Skeletal muscle tissue (tissue), 4 donors: ENCODE measurements around the gene GID4. TPM values are rescaled to one million over a fixed set of nuclear protein-coding genes. Genes with fewer than 3 reads are reported as not detected.
A peak's percentile ranks its signal among the peaks of the same experiment; 100 is the strongest.

ENCODE experiments used
- H3K27ac ChIP-seq: one replicate; pipeline ENCODE4 v1.7.0; 2013; ENCODE audit warnings: mild to moderate bottlenecking, low read depth, low read length, inconsistent platforms
- H3K27me3 ChIP-seq, 3 donors: one replicate each; pipeline ENCODE4 v1.7.0; 2013; ENCODE audit warnings: low read length in 3 of 3; ENCODE audit not compliant: control insufficient read depth in 3 of 3, insufficient read depth in 3 of 3
- H3K36me3 ChIP-seq, 3 donors: one replicate each; pipeline ENCODE4 v1.7.0; 2013; ENCODE audit warnings: low read length in 3 of 3; ENCODE audit not compliant: control insufficient read depth in 3 of 3, insufficient read depth in 3 of 3
- H3K4me1 ChIP-seq, 3 donors: one replicate each; pipeline ENCODE4 v1.7.0; 2013; ENCODE audit warnings: low read length in 3 of 3, mild to moderate bottlenecking in 3 of 3; ENCODE audit not compliant: control insufficient read depth in 3 of 3, insufficient read depth in 3 of 3
- H3K4me3 ChIP-seq, 3 donors: one replicate each; pipeline ENCODE4 v1.7.0; 2013; ENCODE audit warnings: low read length in 3 of 3
- H3K9ac ChIP-seq, 3 donors: one replicate each; pipeline ENCODE4 v1.7.0; 2013; ENCODE audit warnings: low read length in 3 of 3, mild to moderate bottlenecking in 3 of 3, moderate library complexity in 2 of 3, low read depth in 1 of 3
- H3K9me3 ChIP-seq, 3 donors: one replicate each; pipeline ENCODE4 v1.7.0; 2013; ENCODE audit warnings: low read length in 3 of 3; ENCODE audit not compliant: control insufficient read depth in 3 of 3
- total RNA-seq: library from RNA; depleted of rRNA; stranded (reverse); fragments of >200 nt; gene quantifications from one replicate; pipeline ENCODE4 v1.2.3, GENCODE V29; 2014
- donor health status: Osteomylitis.

GID4 gene
- total RNA-seq, 1 donor from 2014 or later, result 5.2 TPM

GRCh38 chr17:18000030-18000408 is 39.2 kb upstream of the GID4 start:
- Histone ChIP-seq H3K27me3 (no peaks in the 10 kb centered on the region), H3K9ac (no peak overlapping the region), H3K36me3 (no peaks in the 10 kb centered on the region), H3K4me3 (no peak overlapping the region), H3K27ac (no peak overlapping the region), H3K4me1 (peaks cover 3 to 12% (median 7%) of the 10 kb centered on the region in 3 donors), H3K9me3 (no peaks in the 10 kb centered on the region)

DNA sequence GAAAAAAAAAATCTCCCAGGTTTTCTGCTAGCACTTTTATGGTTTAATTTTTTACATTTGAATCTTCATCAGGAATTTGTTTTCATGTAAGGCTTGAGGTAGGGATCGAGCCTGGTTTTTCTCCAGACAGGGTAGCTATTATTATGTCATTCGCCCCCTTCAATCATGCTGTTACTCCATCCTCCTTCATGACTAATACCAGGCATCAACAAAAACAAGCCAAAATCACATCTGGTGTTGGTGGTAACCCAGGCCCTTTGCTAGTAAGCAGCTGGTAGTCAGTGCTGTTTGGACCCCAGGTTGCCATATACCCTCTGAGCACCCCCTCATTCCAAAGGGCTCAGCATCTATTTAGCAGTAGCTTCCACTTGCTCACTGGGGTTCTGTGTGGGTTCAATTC is 37.0 kb upstream of the GID4 start:
- Histone ChIP-seq H3K36me3 (peaks cover 0 to 4% (median 0%) of the 10 kb centered on the region in 3 donors), H3K4me1 (peaks cover 10 to 22% (median 15%) of the 10 kb centered on the region in 3 donors), H3K27me3 (no peaks in the 10 kb centered on the region), H3K27ac (no peak overlapping the region), H3K9me3 (no peaks in the 10 kb centered on the region), H3K4me3 (no peak overlapping the region), H3K9ac (no peak overlapping the region)

DNA sequence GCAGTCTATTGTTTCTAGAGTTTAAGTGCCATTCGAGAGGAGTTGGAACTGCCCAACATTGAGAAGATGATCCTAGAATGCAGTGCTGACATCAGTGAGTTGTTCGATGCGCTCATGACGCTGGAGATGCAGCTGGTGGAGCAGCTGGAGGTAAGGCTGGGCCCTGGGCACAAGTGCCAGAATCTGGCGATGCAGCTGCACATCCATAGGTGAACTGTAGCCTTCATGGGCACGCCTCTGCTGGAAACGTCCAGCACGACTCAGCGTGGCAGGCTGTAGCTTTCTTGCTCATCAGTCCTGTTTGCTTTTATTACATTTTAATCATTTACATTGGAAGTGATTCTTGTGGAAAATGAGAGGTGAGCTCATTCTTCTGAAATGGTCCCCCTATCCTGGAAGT is 34.9 kb upstream of the GID4 start:
- peak overlapping the region; percentile 25 for H3K27ac ChIP-seq
- peaks cover 3 to 7% (median 4%) of the 10 kb centered on the region in 3 donors for H3K36me3 ChIP-seq
- no peaks in the 10 kb centered on the region for H3K9me3 ChIP-seq
- no peak overlapping the region for H3K4me3 ChIP-seq
- no peaks in the 10 kb centered on the region for H3K27me3 ChIP-seq
- peaks cover 10 to 22% (median 15%) of the 10 kb centered on the region in 3 donors for H3K4me1 ChIP-seq
- H3K9ac ChIP-seq, result no peak overlapping the region

- no peaks in the 10 kb centered on the region for H3K9me3 ChIP-seq
- peak overlapping the region in 1 of 3 donors; percentile 14 for H3K9ac ChIP-seq
- H3K36me3 ChIP-seq, result peaks cover 3 to 7% (median 4%) of the 10 kb centered on the region in 3 donors
- H3K4me3 ChIP-seq, result no peak overlapping the region
- no peaks in the 10 kb centered on the region for H3K27me3 ChIP-seq
- H3K4me1 ChIP-seq, result peaks cover 10 to 22% (median 15%) of the 10 kb centered on the region in 3 donors
- H3K27ac ChIP-seq, result peak overlapping the region; percentile 25
Observed at GRCh38 chr17:18004884-18005305, 34.3 kb upstream of the GID4 start.

DNA sequence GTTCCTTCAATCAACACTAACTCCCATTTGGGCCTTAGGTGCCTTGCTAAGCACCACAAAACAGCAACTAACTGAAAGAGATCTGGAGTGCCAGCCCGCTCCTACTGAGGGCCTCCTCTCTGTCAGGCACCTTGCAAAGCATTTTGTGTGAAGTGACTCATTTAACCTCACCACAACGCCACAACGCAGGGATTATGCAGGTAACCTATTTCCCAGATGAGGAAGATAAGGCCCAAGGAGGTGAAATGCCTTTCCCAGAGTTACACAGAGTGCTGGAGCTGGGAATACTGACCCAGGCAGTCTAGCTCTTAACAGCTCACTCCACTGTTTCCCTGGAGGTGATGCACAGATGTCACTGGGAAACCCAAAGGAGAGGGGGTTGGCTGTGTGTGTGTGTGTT is 33.7 kb upstream of the GID4 start:
- Histone ChIP-seq H3K9ac (peak overlapping the region in 2 of 3 donors; percentile 14 to 33), H3K36me3 (peaks cover 5 to 7% (median 6%) of the 10 kb centered on the region in 3 donors), H3K27me3 (no peaks in the 10 kb centered on the region), H3K27ac (peak overlapping the region; percentile 36), H3K4me1 (peaks cover 10 to 22% (median 15%) of the 10 kb centered on the region in 3 donors), H3K4me3 (no peak overlapping the region), H3K9me3 (no peaks in the 10 kb centered on the region)

DNA sequence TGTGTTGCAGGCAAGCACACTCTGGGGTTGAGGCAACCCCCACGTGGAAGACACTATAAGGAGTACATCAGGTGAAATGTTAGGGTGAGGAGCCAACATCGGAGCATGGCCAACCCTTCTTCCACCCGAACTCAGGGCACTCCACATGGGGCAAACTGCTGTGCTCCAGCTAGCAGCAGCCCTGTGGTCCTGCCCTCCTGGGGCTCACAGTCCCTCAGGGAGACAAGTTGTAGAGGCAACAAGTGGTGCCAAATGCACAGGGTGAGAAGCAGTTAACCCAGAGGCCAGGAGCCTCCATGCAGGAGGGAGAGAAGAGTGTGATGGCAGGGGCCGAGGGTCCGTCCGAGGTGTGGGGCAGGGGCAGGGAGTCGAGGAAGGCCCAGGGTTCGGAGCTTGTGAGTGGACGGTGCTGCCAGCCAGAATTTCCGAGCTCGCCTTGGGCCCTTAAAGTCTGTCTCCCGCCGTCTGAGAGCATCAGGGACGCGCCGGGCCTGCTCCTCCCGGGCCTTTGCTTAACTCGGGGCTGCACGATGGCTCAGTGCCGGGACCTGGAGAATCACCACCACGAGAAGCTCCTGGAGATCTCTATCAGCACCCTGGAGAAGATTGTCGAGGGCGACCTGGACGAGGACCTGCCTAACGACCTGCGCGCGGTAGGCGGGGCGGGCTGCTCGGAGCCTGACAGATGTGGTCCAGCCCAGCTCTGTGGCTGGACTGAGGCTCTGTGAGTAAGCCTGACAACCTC is 32.5 kb upstream of the GID4 start:
- no peaks in the 10 kb centered on the region for H3K27me3 ChIP-seq
- H3K9ac ChIP-seq, result no peak overlapping the region
- H3K36me3 ChIP-seq, result peaks cover 8 to 13% (median 10%) of the 10 kb centered on the region in 3 donors
- peaks cover 10 to 22% (median 15%) of the 10 kb centered on the region in 3 donors for H3K4me1 ChIP-seq
- H3K27ac ChIP-seq, result no peak overlapping the region
- no peaks in the 10 kb centered on the region for H3K9me3 ChIP-seq
- no peak overlapping the region for H3K4me3 ChIP-seq

DNA sequence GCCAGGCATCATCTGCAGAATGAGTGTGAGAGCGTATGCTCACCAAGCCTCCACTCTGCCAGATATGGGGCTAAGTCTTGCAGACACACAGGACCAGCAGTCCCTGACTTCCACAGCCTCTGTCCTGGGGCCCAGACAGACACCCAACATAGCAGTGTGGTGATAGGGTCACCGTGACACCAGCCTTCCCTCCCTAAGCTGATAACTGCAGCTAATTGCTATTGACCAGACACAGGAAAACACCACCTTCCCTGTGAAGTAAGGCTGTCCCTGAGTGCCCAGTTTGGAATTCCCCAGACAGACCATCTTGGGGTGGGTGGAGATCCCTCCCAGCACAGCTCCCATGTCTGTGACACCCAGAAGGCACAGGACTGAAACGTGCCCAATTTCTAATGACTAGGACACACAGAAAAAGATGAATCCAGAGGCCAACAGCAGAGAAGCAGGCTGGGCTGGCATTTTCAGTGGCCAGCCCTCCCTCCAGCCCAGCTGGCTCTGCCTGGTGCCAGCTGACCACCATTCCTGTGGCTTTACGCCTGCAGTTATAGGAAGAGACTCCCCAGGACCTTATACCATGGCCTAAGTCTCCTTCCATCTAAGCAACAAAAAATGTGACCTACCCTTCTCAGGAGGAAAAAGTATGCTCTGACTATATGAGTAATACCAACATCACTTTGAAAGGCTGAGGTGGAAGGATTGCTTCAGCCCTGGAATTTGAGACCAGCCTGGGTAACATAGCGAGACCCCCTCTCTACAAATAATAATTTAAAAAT is 30.5 kb upstream of the GID4 start:
- H3K36me3 ChIP-seq, result peaks cover 10 to 15% (median 11%) of the 10 kb centered on the region in 3 donors
- no peak overlapping the region for H3K9ac ChIP-seq
- peaks cover 10 to 22% (median 15%) of the 10 kb centered on the region in 3 donors for H3K4me1 ChIP-seq
- no peak overlapping the region for H3K4me3 ChIP-seq
- H3K27ac ChIP-seq, result no peak overlapping the region
- H3K9me3 ChIP-seq, result no peaks in the 10 kb centered on the region
- H3K27me3 ChIP-seq, result no peaks in the 10 kb centered on the region

DNA sequence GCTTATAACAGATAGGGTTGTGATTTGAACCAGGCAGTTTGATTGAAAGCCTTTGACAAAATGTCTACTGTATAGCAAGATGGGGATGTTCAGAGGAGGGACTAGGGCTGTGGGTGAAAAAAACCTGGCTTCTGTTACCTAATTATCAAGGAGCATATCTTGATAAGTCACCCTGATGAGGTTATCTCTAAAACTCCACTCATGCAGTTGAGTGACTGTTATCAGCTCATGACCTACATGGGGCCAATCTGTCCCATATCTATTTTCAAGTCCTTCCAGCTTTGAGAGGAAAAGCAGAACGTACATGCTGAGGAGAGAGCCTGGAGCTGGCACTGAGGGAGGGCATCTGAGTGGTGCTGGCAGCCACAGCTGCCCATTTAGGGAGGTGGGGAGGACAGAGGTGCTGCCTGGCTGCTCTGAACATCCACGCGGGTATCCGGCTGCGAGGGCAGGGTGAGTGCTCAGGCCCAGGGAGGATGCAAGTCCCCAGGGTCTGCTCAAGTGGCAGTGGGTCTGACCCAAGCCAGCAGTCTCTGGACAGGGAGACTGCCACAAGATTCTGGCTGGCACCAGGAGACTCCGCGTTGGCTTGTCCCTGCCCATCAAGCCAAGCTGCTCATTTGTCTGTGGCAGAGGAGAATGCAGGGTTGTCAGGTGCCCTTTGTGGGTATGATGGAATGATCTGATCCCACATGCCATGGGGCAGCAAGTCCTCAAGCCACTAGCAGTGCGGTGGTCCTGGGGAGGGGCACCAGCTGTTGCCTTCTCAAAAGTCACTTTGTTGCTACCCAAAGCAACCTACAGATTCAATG is 29.4 kb upstream of the GID4 start:
- Histone ChIP-seq H3K9ac (no peak overlapping the region), H3K27ac (no peak overlapping the region), H3K4me1 (peaks cover 9 to 12% (median 10%) of the 10 kb centered on the region in 3 donors), H3K4me3 (no peak overlapping the region), H3K9me3 (no peaks in the 10 kb centered on the region), H3K27me3 (no peaks in the 10 kb centered on the region), H3K36me3 (peaks cover 10 to 15% (median 11%) of the 10 kb centered on the region in 3 donors)

DNA sequence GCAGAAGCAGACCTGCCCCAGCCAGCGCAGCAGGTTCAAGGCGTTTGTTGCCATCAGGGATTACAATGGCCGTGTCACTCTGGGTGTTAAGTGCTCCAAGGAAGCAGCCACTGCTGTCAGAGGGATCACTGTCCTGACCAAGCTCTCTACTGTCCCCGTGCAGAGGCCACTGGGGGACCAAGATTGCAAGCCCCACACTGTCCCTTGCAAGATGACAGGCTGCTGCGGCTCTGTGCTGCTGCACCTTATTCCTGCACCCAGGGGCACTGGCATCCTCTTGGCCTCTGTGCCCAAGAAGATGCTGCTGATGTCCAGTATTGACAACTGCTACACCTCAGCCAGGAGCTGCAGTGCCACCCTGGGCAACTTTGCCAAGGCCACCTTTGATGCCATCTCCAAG is 27.9 kb upstream of the GID4 start:
- H3K36me3 ChIP-seq, result peaks cover 18 to 23% (median 22%) of the 10 kb centered on the region in 3 donors

More for the DNA sequence above, 27.9 kb upstream of the GID4 start:
- Histone ChIP-seq H3K9me3 (no peaks in the 10 kb centered on the region), H3K27ac (no peak overlapping the region), H3K9ac (no peak overlapping the region), H3K4me1 (no peaks in the 10 kb centered on the region), H3K4me3 (no peak overlapping the region), H3K27me3 (no peaks in the 10 kb centered on the region)
